SK-N-SH treated with all-trans-retinoic acid at 6 μM for 48 hours (cell line): Measurements from ENCODE around the gene CHKA.

Experiments
- ATAC-seq: fragments of 200-7000 bp; cut with Tn5 transposase; 3 replicates; pipeline ENCODE4 v1.9.1; 2020; ENCODE audit warnings: mild to moderate bottlenecking, moderate library complexity
- ARNTL ChIP-seq: fragments of 450-650 bp; formaldehyde crosslinking; IDR thresholded peaks from 2 replicates; pipeline ENCODE4 v1.5.0; 2020; ENCODE audit warnings: low read depth, mild to moderate bottlenecking, moderate library complexity, borderline replicate concordance
- BACH2 ChIP-seq: fragments of 250-450 bp; sonication (Bioruptor Pico); IDR thresholded peaks from 2 replicates; pipeline ENCODE4 v1.9.0; 2021; ENCODE audit warnings: mild to moderate bottlenecking, borderline replicate concordance
- CSDC2 ChIP-seq: fragments of 250-450 bp; sonication (Bioruptor Pico); IDR thresholded peaks from 2 replicates; pipeline ENCODE4 v1.5.0; 2020; ENCODE audit warnings: mild to moderate bottlenecking, moderate library complexity
- ESRRG ChIP-seq: fragments of 250-450 bp; sonication (Bioruptor Pico); IDR thresholded peaks from 2 replicates; pipeline ENCODE4 v1.6.1; 2021; ENCODE audit warnings: mild to moderate bottlenecking
- ISL1 ChIP-seq: fragments of 250-450 bp; sonication (Bioruptor Pico); IDR thresholded peaks from 2 replicates; pipeline ENCODE4 v2.1.2; 2022; ENCODE audit warnings: mild to moderate bottlenecking, moderate library complexity
- OSR1 ChIP-seq: fragments of 250-450 bp; sonication (Bioruptor Pico); IDR thresholded peaks from 2 replicates; pipeline ENCODE4 v1.8.0; 2022; ENCODE audit warnings: moderate library complexity, mild to moderate bottlenecking, inconsistent platforms
- PPARA ChIP-seq: fragments of 250-450 bp; sonication (Bioruptor Pico); IDR thresholded peaks from 2 replicates; pipeline ENCODE4 v1.5.0; 2020; ENCODE audit warnings: mild to moderate bottlenecking, borderline replicate concordance
- RARB ChIP-seq: fragments of 250-450 bp; sonication (Bioruptor Pico); IDR thresholded peaks from 2 replicates; pipeline ENCODE4 v1.8.0; 2021; ENCODE audit warnings: mild to moderate bottlenecking, moderate library complexity
- SNAI2 ChIP-seq: fragments of 250-450 bp; sonication (Bioruptor Pico); IDR thresholded peaks from 2 replicates; pipeline ENCODE4 v1.5.0; 2020; ENCODE audit warnings: mild to moderate bottlenecking, moderate library complexity
- TOX ChIP-seq: fragments of 250-450 bp; sonication (Bioruptor Pico); IDR thresholded peaks from 2 replicates; pipeline ENCODE4 v1.8.0; 2021; ENCODE audit warnings: mild to moderate bottlenecking, moderate library complexity, borderline replicate concordance
- ZC3H10 ChIP-seq: fragments of 250-450 bp; sonication (Bioruptor Pico); IDR thresholded peaks from 2 replicates; pipeline ENCODE4 v1.5.1; 2021; ENCODE audit warnings: mild to moderate bottlenecking, moderate library complexity
- ZFP30 ChIP-seq: fragments of 450-650 bp; formaldehyde crosslinking; IDR thresholded peaks from 2 replicates; pipeline ENCODE4 v1.5.0; 2022; ENCODE audit warnings: mild to moderate bottlenecking, moderate library complexity
- ZNF565 ChIP-seq: fragments of 450-650 bp; formaldehyde crosslinking; conservative IDR thresholded peaks from 2 replicates; pipeline ENCODE4 v1.5.0; 2020; ENCODE audit warnings: low read depth, mild to moderate bottlenecking, moderate library complexity
- ZNF70 ChIP-seq: fragments of 450-650 bp; formaldehyde crosslinking; IDR thresholded peaks from 2 replicates; pipeline ENCODE4 v1.5.0; 2020; ENCODE audit warnings: mild to moderate bottlenecking, moderate library complexity
- ZNF8 ChIP-seq: fragments of 450-650 bp; formaldehyde crosslinking; IDR thresholded peaks from 2 replicates; pipeline ENCODE4 v1.5.0; 2020; ENCODE audit warnings: mild to moderate bottlenecking, moderate library complexity
- TF ChIP-seq, protein P1 (sequence below): fragments of 250-450 bp; sonication (Bioruptor Pico); IDR thresholded peaks from 2 replicates; pipeline ENCODE4 v1.5.1; 2020; ENCODE audit warnings: low read depth, mild to moderate bottlenecking, moderate library complexity
- TF ChIP-seq, protein P2 (sequence below): fragments of 250-450 bp; sonication (Bioruptor Pico); IDR thresholded peaks from 2 replicates; pipeline ENCODE4 v1.8.0; 2021; ENCODE audit warnings: low read depth, mild to moderate bottlenecking, moderate library complexity, borderline replicate concordance
- TF ChIP-seq, protein P3 (sequence below): fragments of 250-450 bp; sonication (Bioruptor Pico); IDR thresholded peaks from 2 replicates; pipeline ENCODE4 v1.5.0; 2020; ENCODE audit warnings: mild to moderate bottlenecking, moderate library complexity
- TF ChIP-seq, protein P4 (sequence below): fragments of 250-450 bp; sonication (Bioruptor Pico); IDR thresholded peaks from 2 replicates; pipeline ENCODE4 v1.5.1; 2021; ENCODE audit warnings: mild to moderate bottlenecking, moderate library complexity

Gene CHKA

DNA sequence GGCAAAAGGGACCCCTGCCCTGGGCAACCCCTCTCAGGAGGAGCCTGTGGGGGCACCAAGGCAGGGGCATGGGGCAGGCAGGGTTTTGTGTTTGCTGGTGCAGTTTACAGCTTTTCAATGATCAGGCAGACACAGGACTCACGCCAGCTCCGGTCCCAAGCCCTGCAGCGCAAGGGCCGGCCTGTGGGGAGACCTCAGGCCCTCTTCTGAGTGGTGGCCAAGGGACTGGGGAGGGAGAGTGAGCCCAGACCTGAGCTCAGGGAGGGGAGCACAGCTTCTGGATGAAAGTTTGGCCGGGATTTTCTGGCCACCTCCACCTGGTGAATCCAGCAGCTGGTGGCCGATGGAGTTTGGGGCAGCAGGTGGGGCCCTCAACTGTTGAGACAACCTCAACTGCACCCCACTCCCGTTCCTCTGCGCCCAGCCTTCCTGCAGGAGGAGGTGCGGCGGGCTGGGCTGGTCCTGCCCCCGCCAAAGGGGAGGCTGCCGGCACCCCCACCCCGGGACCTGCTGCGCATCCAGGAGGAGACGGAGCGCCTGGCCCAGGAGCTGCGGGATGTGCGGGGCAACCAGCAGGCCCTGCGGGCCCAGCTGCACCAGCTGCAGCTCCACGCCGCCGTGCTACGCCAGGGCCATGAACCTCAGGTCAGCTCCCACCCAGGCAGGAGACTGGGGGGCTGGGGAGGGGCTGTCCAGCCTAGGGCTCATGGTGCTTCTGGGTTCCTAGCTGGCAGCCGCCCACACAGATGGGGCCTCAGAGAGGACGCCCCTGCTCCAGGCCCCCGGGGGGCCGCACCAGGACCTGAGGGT is 78.8 kb downstream of the CHKA start (continued):
- TF ChIP-seq, protein P1, sequence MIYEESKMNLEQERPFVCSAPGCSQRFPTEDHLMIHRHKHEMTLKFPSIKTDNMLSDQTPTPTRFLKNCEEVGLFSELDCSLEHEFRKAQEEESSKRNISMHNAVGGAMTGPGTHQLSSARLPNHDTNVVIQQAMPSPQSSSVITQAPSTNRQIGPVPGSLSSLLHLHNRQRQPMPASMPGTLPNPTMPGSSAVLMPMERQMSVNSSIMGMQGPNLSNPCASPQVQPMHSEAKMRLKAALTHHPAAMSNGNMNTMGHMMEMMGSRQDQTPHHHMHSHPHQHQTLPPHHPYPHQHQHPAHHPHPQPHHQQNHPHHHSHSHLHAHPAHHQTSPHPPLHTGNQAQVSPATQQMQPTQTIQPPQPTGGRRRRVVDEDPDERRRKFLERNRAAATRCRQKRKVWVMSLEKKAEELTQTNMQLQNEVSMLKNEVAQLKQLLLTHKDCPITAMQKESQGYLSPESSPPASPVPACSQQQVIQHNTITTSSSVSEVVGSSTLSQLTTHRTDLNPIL: no peak
- TF ChIP-seq OSR1 (CRISPR knock-in tag): no peak
- no peak for TF ChIP-seq ZNF70 (CRISPR knock-in tag)
- no peak for TF ChIP-seq ESRRG (CRISPR knock-in tag)
- no peak for TF ChIP-seq PPARA (CRISPR knock-in tag)
- no peak for TF ChIP-seq CSDC2 (CRISPR knock-in tag)

DNA sequence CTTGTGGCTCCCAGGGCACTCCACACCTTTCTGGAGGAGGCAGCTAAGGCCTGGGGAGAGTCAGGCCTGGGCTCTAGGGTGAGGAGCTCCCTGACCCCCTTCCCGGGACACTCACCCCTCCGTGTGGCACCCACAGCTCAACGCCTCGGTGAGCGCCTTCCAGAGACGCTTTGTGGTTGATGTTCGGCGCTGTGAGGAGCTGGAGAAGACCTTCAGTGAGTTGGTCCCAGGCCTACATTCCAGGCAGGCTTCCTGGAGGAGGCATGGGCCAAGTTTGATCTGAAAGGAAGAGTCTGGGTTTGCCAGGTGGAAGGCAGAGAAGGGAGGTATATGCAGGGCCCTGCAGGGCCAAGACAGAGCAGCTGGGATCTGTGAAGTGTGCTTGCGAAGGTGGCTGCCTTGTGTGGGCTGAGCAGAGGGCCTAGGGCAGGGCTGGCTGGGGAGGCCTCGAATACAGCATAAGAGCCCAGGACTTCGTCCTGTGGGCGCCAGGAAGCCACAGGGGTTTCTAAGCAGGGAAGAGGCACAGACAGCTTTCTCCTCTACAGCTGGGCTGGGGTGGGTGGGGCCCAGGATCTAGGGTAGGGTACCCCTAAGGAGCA is 79.5 kb downstream of the CHKA start:
- TF ChIP-seq ISL1: no peak
- no peak for TF ChIP-seq ZFP30 (CRISPR knock-in tag)
- no peak for TF ChIP-seq ARNTL
- TF ChIP-seq, protein P2, sequence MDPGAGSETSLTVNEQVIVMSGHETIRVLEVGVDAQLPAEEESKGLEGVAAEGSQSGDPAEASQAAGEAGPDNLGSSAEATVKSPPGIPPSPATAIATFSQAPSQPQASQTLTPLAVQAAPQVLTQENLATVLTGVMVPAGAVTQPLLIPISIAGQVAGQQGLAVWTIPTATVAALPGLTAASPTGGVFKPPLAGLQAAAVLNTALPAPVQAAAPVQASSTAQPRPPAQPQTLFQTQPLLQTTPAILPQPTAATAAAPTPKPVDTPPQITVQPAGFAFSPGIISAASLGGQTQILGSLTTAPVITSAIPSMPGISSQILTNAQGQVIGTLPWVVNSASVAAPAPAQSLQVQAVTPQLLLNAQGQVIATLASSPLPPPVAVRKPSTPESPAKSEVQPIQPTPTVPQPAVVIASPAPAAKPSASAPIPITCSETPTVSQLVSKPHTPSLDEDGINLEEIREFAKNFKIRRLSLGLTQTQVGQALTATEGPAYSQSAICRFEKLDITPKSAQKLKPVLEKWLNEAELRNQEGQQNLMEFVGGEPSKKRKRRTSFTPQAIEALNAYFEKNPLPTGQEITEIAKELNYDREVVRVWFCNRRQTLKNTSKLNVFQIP (CRISPR knock-in tag): no peak
- no peak for TF ChIP-seq CSDC2 (CRISPR knock-in tag)
- TF ChIP-seq, protein P1: no peak
- TF ChIP-seq TOX: no peak
- TF ChIP-seq, protein P3, sequence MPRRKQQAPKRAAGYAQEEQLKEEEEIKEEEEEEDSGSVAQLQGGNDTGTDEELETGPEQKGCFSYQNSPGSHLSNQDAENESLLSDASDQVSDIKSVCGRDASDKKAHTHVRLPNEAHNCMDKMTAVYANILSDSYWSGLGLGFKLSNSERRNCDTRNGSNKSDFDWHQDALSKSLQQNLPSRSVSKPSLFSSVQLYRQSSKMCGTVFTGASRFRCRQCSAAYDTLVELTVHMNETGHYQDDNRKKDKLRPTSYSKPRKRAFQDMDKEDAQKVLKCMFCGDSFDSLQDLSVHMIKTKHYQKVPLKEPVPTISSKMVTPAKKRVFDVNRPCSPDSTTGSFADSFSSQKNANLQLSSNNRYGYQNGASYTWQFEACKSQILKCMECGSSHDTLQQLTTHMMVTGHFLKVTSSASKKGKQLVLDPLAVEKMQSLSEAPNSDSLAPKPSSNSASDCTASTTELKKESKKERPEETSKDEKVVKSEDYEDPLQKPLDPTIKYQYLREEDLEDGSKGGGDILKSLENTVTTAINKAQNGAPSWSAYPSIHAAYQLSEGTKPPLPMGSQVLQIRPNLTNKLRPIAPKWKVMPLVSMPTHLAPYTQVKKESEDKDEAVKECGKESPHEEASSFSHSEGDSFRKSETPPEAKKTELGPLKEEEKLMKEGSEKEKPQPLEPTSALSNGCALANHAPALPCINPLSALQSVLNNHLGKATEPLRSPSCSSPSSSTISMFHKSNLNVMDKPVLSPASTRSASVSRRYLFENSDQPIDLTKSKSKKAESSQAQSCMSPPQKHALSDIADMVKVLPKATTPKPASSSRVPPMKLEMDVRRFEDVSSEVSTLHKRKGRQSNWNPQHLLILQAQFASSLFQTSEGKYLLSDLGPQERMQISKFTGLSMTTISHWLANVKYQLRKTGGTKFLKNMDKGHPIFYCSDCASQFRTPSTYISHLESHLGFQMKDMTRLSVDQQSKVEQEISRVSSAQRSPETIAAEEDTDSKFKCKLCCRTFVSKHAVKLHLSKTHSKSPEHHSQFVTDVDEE (CRISPR knock-in tag): no peak
- TF ChIP-seq OSR1 (CRISPR knock-in tag): no peak
- TF ChIP-seq ZNF70 (CRISPR knock-in tag): no peak
- no peak for TF ChIP-seq ZC3H10 (CRISPR knock-in tag)
- TF ChIP-seq SNAI2 (CRISPR knock-in tag): no peak
- TF ChIP-seq BACH2 (CRISPR knock-in tag): no peak
- TF ChIP-seq ZNF565: no peak
- TF ChIP-seq, protein P4, sequence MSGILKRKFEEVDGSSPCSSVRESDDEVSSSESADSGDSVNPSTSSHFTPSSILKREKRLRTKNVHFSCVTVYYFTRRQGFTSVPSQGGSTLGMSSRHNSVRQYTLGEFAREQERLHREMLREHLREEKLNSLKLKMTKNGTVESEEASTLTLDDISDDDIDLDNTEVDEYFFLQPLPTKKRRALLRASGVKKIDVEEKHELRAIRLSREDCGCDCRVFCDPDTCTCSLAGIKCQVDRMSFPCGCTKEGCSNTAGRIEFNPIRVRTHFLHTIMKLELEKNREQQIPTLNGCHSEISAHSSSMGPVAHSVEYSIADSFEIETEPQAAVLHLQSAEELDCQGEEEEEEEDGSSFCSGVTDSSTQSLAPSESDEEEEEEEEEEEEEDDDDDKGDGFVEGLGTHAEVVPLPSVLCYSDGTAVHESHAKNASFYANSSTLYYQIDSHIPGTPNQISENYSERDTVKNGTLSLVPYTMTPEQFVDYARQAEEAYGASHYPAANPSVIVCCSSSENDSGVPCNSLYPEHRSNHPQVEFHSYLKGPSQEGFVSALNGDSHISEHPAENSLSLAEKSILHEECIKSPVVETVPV (CRISPR knock-in tag): no peak
- no peak for TF ChIP-seq PPARA (CRISPR knock-in tag)
- TF ChIP-seq, all 23 proteins: peak for 0
- ATAC-seq: no peak

DNA sequence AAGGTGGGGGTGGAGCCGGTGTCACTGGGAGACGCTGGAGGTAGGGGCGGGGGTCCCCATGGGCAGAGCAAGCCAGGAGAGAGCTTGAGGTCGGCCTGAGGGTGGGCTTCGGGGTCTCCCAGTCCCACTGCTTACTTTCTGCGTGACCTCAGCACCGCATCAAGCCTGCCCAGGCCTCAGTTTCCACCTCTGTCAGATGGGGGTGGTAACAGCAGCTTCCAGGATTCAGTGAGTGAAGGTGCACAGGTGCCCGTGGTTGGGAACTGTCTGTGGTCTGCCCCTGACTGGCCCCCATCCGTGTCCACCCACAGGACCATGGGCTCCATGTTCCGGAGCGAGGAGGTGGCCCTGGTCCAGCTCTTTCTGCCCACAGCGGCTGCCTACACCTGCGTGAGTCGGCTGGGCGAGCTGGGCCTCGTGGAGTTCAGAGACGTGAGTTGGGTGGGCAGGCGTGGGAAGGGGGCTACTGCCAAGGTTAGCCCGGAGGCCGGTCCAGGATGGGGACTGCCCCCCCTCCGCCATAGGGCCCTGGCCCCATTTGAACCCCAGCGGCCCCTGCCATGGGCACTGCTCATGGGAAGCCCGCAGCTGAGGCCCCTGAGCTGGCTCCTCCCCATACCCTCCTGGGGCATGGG is 80.1 kb downstream of the CHKA start:
- TF ChIP-seq, protein P2 (CRISPR knock-in tag): no peak
- TF ChIP-seq, protein P3 (CRISPR knock-in tag): no peak
- TF ChIP-seq ARNTL (no peak), TOX (no peak), ZFP30 (CRISPR knock-in tag) (no peak), ESRRG (CRISPR knock-in tag) (no peak), ZNF8 (CRISPR knock-in tag) (no peak), OSR1 (CRISPR knock-in tag) (no peak), BACH2 (CRISPR knock-in tag) (no peak), RARB (no peak)
- TF ChIP-seq, protein P4 (CRISPR knock-in tag): no peak

More for the DNA sequence above, 80.1 kb downstream of the CHKA start:
- ATAC-seq: no peak
